Ovary (tissue), 9 donors: ENCODE results near the gene EYS. TPM values are rescaled to one million over a fixed set of nuclear protein-coding genes. Genes with fewer than 3 reads are reported as not detected.
A peak's percentile ranks its signal among the peaks of the same experiment; 100 is the strongest.

Experiments
- DNase-seq, 5 donors: peaks; one replicate each; pipeline ENCODE4 v3.0.0-alpha.2; 2019 to 2020
- H3K27ac ChIP-seq, 2 donors: fragments of 200-600 bp; one replicate each; pipeline versions ENCODE4 v1.5.1 to v1.8.0; 2019 to 2022
- H3K27me3 ChIP-seq: fragments of 200-600 bp; one replicate; pipeline ENCODE4 v1.8.0; 2022
- H3K36me3 ChIP-seq: fragments of 200-600 bp; sonication (generic); one replicate; pipeline ENCODE4 v1.5.1; 2019
- H3K4me1 ChIP-seq: one replicate; pipeline ENCODE4 v1.8.1; 2013; ENCODE audit warnings: mild to moderate bottlenecking, moderate library complexity; ENCODE audit not compliant: insufficient read depth
- H3K4me3 ChIP-seq: fragments of 200-600 bp; sonication (generic); one replicate; pipeline ENCODE4 v1.5.1; 2017
- H3K9me3 ChIP-seq, 2 donors: fragments of 200-600 bp in 1 of 2; sonication (generic) in 1 of 2; one replicate each; pipeline versions ENCODE4 v1.5.1 to v1.8.1; 2013 to 2019; ENCODE audit warnings: mild to moderate bottlenecking in 1 of 2, moderate library complexity in 1 of 2
- CTCF ChIP-seq, 3 donors: fragments of 450-650 bp in 2 of 3; fragments of 200-600 bp in 1 of 3; IDR thresholded peaks; one replicate each; pipeline versions ENCODE4 v1.5.1 to v1.8.0; 2016 to 2022; ENCODE audit warnings: antibody characterized with exemption in 3 of 3, mild to moderate bottlenecking in 1 of 3
- EP300 ChIP-seq: sonication (generic); formaldehyde crosslinking; IDR thresholded peaks from one replicate; pipeline ENCODE4 v1.6.1; 2017; ENCODE audit warnings: antibody characterized with exemption
- POLR2A ChIP-seq: fragments of 450-650 bp; IDR thresholded peaks from one replicate; pipeline ENCODE4 v1.6.1; 2017; ENCODE audit warnings: antibody characterized with exemption, mild to moderate bottlenecking, moderate library complexity
- WGBS, 3 donors: extraction: QIAGEN DNeasy Blood & Tissue Kit in 1 of 3; methylation state at CpG; one replicate each; pipeline versions ENCODE4 v1.1.5 to v1.1.7; 2013 to 2017; 5-methylcytosine and 5-hydroxymethylcytosine counted together
- intact Hi-C, 4 donors: fragments of 100-400 bp; cut with DNase I; formaldehyde crosslinking; loops; one replicate each; pipeline versions ENCODE4 v1.11.0 to v1.15.1; 2022 to 2023
- polyA plus RNA-seq, 2 donors: library from polyadenylated mRNA; stranded (reverse); fragments of 200-250 nt in 1 of 2; fragments of 350-450 nt in 1 of 2; fragmentation: Illumina TruSeq in 1 of 2; extraction: RNeasy Lipid Tissue Mini Kit (QIAGEN cat#74804) in 1 of 2; gene quantifications; one replicate each; pipeline ENCODE4 v1.2.3, GENCODE V29; 2013 to 2014
- total RNA-seq, 7 donors: library from RNA; depleted of rRNA in 2 of 7; stranded (reverse); fragments of >200 nt in 2 of 7; fragmentation: NEBNext Ultra II Directional in 3 of 7; extraction: Animal tissue kit (Norgen Biotek cat#: 25700) in 3 of 7; gene quantifications; one replicate each; pipeline versions ENCODE4 v1.1.0 to v1.2.4, GENCODE V29; 2016 to 2023
- donor health status: DM: no; HTN: no; CAD: no; lungs with moderate emphysema.
- donor health status: DM: no; HTN: no; CAD: no.
- donor health status: Bipolar disorder and iron deficiency.
- donor health status: DM: yes; HTN: yes; CAD: no.
- donor health status: DM: no; HTN: no; CAD: no.
- donor health status: DM: yes; HTN: yes; CAD: no.

Gene EYS
- total and polyA plus RNA-seq, 9 donors: under 0.01 to 0.03 (median 0.01) TPM; not detected in 6

- H3K9me3 ChIP-seq: no peaks in the 10 kb centered on the region
- H3K36me3 ChIP-seq: no peaks in the 10 kb centered on the region
- H3K27ac ChIP-seq: no peak overlapping the region
- 47 to 62% (median 48%) methylated on average over 1 of the region's 1 CpG for WGBS, 3 donors
- DNase-seq: no peak
- no peaks in the 10 kb centered on the region for H3K4me1 ChIP-seq
- intact Hi-C loops: no loop called here
- TF ChIP-seq CTCF (IDR thresholded peaks at IDR 0.05) (no peak), POLR2A (no peak), EP300 (no peak)
- no peak overlapping the region for H3K4me3 ChIP-seq
- H3K27me3 ChIP-seq: no peaks in the 10 kb centered on the region
Measured at GRCh38 chr6:63774961-63775360, 1932.1 kb downstream of the EYS start.

GRCh38 chr6:63773200-63773599 lies 1933.8 kb downstream of the EYS start:
- no peak for TF ChIP-seq EP300
- TF ChIP-seq POLR2A: no peak
- TF ChIP-seq CTCF (IDR thresholded peaks at IDR 0.05): no peak
- WGBS, 3 donors: 84 to 90% (median 87%) methylated on average over 2 of the region's 2 CpGs
- no peak overlapping the region for H3K4me3 ChIP-seq
- no peak overlapping the region for H3K27ac ChIP-seq
- H3K36me3 ChIP-seq: no peaks in the 10 kb centered on the region
- H3K4me1 ChIP-seq: no peaks in the 10 kb centered on the region
- no peaks in the 10 kb centered on the region for H3K9me3 ChIP-seq
- H3K27me3 ChIP-seq: no peaks in the 10 kb centered on the region
- intact Hi-C loops: no loop called here
- no peak for DNase-seq

GRCh38 chr6:63765828-63766227 lies 1941.2 kb downstream of the EYS start:
- Histone ChIP-seq H3K4me1 (no peaks in the 10 kb centered on the region), H3K4me3 (no peak overlapping the region), H3K9me3 (no peaks in the 10 kb centered on the region), H3K36me3 (no peaks in the 10 kb centered on the region), H3K27me3 (no peaks in the 10 kb centered on the region), H3K27ac (no peak overlapping the region)
- WGBS, 3 donors: 62 to 69% (median 69%) methylated on average over 2 of the region's 2 CpGs
- no peak for TF ChIP-seq CTCF (IDR thresholded peaks at IDR 0.05)
- no peak for TF ChIP-seq EP300
- no peak for TF ChIP-seq POLR2A
- no peak for DNase-seq
- intact Hi-C loops: loop anchor here (5.0 to 10.0 kb wide), 3 partner anchors 161 to 414 kb away; no protein-coding TSS in a partner anchor

- no peaks in the 10 kb centered on the region for H3K36me3 ChIP-seq
- DNase-seq: no peak
- no peaks in the 10 kb centered on the region for H3K9me3 ChIP-seq
- H3K4me3 ChIP-seq: no peak overlapping the region
- H3K27ac ChIP-seq: no peak overlapping the region
- WGBS, 3 donors: 25% methylated on average over 4 of the region's 4 CpGs
- TF ChIP-seq POLR2A: no peak
- no peak for TF ChIP-seq EP300
- peak in 1 of 3 donors; percentile 48 for TF ChIP-seq CTCF (IDR thresholded peaks at IDR 0.05)
- no peaks in the 10 kb centered on the region for H3K4me1 ChIP-seq
- intact Hi-C loops: loop anchor here (5.0 to 10.0 kb wide), 4 partner anchors 160 to 412 kb away; no protein-coding TSS in a partner anchor
- no peaks in the 10 kb centered on the region for H3K27me3 ChIP-seq
Measured at GRCh38 chr6:63764318-63764916, 1942.6 kb downstream of the EYS start.
